Epithelial cell of proximal tubule (primary cell): ENCODE measurements around the gene OSBPL5. TPM values are rescaled to one million over a fixed set of nuclear protein-coding genes. Genes with fewer than 3 reads are reported as not detected.

Source experiments
- DNase-seq: peaks from one replicate; pipeline ENCODE4 v3.0.0-alpha.2; 2011; ENCODE audit warnings: low read depth
- H3K4me3 ChIP-seq: 2 replicates; pipeline ENCODE4 v1.5.1; 2011; ENCODE audit warnings: low read depth, mild to moderate bottlenecking, low read length
- total RNA-seq: library from RNA; depleted of rRNA; stranded (reverse); fragments of >200 nt; gene quantifications from 2 replicates; pipeline ENCODE4 v1.2.3, GENCODE V29; 2015
- TF ChIP-seq, protein P1 (sequence below): conservative IDR thresholded peaks from 2 replicates; pipeline ENCODE4 v1.5.1; 2012; ENCODE audit warnings: low read depth, mild to moderate bottlenecking, low read length

OSBPL5 gene
- total RNA-seq, 1 donor from 2014 or later = 25.3 TPM

DNA sequence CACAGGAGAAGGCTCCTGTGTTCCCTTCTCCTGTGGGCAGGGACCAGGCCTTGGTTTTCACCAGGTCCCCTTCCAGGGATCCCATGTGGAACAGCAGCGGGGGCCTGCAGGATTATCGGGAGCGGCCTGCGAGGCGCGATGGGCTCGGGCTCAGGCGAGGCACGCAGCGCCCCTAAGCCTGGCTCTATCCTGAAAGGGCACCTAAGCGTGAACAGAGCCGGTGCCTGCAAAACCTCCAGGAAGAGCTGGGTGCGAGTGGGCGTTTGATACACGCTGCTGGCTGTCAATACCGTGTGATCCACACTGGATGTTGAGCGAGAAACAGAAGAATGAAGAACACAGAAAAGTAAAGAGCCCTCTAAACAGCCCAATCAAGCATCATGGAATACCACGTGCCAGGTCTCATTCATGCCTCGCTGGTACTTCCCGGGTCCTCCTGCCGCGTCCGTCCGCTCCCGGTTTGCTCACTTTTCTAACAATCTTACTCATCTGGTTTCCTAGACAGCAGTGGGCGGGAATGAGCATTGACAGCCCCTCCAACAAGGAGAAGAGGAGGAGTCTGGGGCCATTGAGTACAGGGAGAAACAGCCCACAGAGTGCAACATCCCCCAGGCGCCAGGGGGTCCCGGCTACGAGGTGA lies 12.5 kb downstream of the OSBPL5 start:
- DNase-seq = no peak
- H3K4me3 ChIP-seq = no peak overlapping the region
- TF ChIP-seq, protein P1, sequence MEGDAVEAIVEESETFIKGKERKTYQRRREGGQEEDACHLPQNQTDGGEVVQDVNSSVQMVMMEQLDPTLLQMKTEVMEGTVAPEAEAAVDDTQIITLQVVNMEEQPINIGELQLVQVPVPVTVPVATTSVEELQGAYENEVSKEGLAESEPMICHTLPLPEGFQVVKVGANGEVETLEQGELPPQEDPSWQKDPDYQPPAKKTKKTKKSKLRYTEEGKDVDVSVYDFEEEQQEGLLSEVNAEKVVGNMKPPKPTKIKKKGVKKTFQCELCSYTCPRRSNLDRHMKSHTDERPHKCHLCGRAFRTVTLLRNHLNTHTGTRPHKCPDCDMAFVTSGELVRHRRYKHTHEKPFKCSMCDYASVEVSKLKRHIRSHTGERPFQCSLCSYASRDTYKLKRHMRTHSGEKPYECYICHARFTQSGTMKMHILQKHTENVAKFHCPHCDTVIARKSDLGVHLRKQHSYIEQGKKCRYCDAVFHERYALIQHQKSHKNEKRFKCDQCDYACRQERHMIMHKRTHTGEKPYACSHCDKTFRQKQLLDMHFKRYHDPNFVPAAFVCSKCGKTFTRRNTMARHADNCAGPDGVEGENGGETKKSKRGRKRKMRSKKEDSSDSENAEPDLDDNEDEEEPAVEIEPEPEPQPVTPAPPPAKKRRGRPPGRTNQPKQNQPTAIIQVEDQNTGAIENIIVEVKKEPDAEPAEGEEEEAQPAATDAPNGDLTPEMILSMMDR = no peak

DNA sequence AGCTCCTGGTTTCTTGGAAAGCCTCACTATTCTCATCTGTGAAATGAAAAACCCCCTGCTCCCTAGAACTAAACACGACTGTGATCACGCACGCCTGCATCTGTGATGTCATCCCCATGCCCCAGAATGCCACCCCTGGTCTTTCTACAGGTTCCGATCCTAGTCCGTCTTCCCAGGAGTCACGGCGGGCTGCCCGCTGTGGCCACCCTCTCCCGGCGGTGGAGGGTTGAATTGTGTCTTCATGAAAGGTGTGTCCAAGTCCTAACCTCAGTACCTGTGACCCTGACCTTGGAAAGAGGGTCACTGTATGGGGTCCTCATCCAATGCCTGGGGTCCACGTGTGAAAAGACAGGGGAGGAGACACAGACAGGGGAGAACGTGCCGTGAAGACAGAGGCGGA lies 14.4 kb downstream of the OSBPL5 start:
- H3K4me3 ChIP-seq = no peak overlapping the region
- no peak for DNase-seq
- TF ChIP-seq, protein P1 = no peak

DNA sequence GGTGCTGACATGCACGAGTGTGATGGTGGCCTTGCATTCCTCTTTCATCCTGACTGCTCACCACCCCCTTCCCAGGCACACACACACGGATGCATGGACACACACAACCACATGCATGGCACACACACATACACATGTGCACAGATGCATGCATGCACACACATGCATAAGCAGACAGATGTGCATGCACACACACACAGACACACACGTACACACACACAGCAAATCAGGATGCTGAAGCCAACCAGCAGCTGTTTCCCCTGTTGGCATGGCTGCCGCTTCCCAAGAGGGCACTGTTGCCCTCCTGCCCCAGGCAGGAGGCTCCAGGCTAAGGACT lies 15.3 kb downstream of the OSBPL5 start:
- no peak overlapping the region for H3K4me3 ChIP-seq
- TF ChIP-seq, protein P1 = no peak
- no peak for DNase-seq

DNA sequence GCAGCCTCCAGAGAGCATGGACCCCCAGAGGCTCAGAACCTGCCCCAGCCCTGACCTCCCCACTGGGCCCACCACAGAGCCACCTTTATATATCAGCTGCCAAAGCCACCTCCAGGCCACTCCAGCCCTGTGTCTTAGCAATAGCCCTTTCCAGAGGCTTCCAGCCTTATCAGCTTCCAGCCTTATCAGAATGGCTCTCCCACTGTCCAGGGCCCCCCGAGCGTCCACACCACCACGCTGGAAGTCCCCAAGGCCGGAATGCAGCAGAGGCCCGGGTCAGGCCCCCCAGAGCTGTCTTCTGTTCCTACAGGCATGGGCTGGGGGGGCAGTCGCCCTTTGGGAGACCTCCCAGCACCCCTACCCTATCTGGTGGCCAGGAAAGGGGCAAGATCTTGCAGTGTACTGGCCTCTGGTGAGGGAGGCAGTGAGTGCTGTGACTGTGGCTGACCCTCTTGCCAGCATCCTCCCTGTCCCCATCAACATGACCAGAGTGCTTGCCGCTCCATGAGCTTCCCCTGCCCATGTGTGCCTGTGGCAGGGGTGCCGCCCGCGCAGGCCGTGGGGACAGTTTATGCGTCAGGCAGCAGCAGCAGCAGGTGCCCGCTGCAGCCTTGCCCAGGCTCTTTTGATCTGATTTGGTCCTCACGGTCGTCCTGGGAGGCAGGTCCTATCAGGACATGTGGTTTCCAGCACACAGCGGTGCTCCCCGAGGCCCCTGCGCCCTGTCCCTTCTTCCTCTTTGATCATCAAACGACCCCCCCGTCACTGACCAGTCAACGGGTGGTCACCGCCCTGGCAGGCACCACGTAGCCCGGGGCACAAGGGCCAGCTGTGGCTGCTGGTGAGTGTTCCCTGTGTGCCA lies 15.9 kb downstream of the OSBPL5 start:
- no peak overlapping the region for H3K4me3 ChIP-seq
- TF ChIP-seq, protein P1 = no peak
- DNase-seq = no peak

DNA sequence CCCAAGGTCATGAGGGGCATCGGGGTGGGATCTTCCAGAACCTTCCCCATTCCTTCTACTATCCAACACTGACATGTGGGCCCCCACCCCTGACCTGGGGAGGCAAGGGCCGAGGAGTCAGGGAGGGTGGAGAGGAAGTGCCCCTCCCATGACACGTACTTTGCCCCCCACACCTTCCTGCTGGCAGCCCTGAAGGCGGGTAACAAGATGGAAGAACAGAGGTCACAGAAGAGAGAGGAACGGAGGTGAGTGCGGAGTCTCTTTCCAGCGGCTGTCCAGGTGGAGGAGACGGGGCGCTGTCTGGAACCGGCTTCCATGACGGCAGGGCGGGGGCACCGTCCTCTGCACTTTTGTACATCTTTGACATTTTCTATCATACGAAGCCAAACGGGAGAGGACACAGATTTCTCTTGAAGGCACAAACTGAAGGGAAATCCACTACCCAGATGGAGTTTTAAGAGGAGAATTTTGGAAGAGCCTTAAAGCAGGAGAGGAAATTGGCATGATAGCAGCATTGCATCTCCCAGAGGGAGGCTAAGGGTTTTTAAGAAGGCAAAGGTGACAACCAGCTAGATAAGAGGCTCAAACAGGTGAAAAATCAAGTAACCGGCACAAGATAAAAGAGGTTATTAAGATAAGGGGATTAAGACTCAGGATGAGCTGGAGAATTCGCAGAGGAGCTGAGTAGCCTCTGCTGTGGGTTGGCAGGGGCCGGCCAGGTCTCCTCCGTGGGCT lies 16.7 kb downstream of the OSBPL5 start:
- no peak overlapping the region for H3K4me3 ChIP-seq
- DNase-seq = no peak
- TF ChIP-seq, protein P1 = no peak

DNA sequence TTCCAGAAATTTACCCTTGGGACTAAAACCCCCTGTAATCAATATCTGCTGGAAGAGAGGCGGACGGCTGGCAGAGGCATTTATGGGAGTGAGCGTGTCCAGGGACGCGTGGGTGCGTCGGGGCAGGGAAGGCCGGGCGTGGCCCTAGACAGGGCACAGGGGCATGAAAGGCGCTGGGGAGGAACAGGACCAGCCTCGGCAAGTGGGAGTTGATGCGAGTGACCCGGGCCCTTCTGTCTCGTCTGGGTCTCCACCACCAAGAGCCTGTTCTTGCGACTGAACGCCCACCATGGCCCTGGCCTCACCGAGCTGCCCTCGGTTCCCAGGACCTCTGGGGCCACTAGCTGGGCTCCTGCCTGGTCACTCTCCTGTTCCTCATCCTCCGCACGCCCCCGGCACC lies 17.5 kb downstream of the OSBPL5 start:
- H3K4me3 ChIP-seq = no peak overlapping the region
- TF ChIP-seq, protein P1 = no peak
- no peak for DNase-seq
